GM12878 (cell line): ENCODE measurements around the gene ZMYND11. TPM values are rescaled to one million over a fixed set of nuclear protein-coding genes. Genes with fewer than 3 reads are reported as not detected.

Experiments used
- ATAC-seq: fragments of 200-7000 bp; cut with Tn5 transposase; 3 replicates; pipeline ENCODE4 v1.9.1; 2020; ENCODE audit warnings: mild to moderate bottlenecking, moderate library complexity
- BruUV-seq: library from RNA; stranded (reverse); fragments of 400-500 nt; replicated peaks from 2 replicates; lab custom pipeline; 2021; lab: Mats Ljungman, UMichigan
- CTCF ChIA-PET: fragments of 300-600 bp; sonication (Branson Sonifier 250); formaldehyde crosslinking; extraction: SDS; loops from one replicate; lab custom pipeline; 2021; ENCODE audit warnings: inconsistent platforms; lab: Yijun Ruan, JAX
- POLR2A ChIA-PET: fragments of 350-600 bp; formaldehyde crosslinking; extraction: SDS; loops from one replicate; lab custom pipeline; 2021; ENCODE audit warnings: inconsistent platforms; lab: Charles Lee
- RAD21 ChIA-PET: fragments of 300-600 bp; sonication (Branson Sonifier 250); formaldehyde crosslinking; loops from one replicate; lab custom pipeline; 2023; ENCODE audit warnings: antibody characterized with exemption; ENCODE audit not compliant: unreplicated experiment; lab: Charles Lee
- SMC1A ChIA-PET: fragments of 300-600 bp; sonication (Branson Sonifier 250); formaldehyde crosslinking; loops from one replicate; lab custom pipeline; 2023; ENCODE audit not compliant: unreplicated experiment, uncharacterized antibody; lab: Charles Lee
- DNase-seq: peaks from one replicate; pipeline ENCODE4 v3.0.0-alpha.2; 2011; ENCODE audit warnings: low read depth, low spot score
- FAIRE-seq: peaks from 3 replicates; lab custom pipeline; 2011; peaks lifted over from hg19 to GRCh38; lab: Jason Lieb, UNC
- H2AFZ ChIP-seq: 2 replicates; pipeline ENCODE4 v1.6.0; 2011; ENCODE audit warnings: low read depth, low read length, control low read depth; ENCODE audit not compliant: control insufficient read depth
- H3K27ac ChIP-seq: 2 replicates; pipeline ENCODE4 v1.5.1; 2011; ENCODE audit warnings: control low read depth; ENCODE audit not compliant: control insufficient read depth, insufficient read depth
- H3K27me3 ChIP-seq, 2 experiments: replicated peaks in 1 of 2; 2 replicates each; pipeline versions ENCODE4 v1.6.0 to v1.6.1; 2011; ENCODE audit warnings: low read length in 1 of 2; ENCODE audit not compliant: control insufficient read depth in 2 of 2, insufficient read depth in 2 of 2
- H3K36me3 ChIP-seq, 2 experiments: 2 replicates each; pipeline ENCODE4 v1.5.1; 2011; ENCODE audit warnings: low read length in 1 of 2; ENCODE audit not compliant: control insufficient read depth in 2 of 2, insufficient read depth in 2 of 2
- H3K4me1 ChIP-seq: 2 replicates; pipeline ENCODE4 v1.6.1; 2011; ENCODE audit warnings: mild to moderate bottlenecking, low read length, moderate library complexity, mixed read lengths; ENCODE audit not compliant: control insufficient read depth, insufficient read depth
- H3K4me2 ChIP-seq: 2 replicates; pipeline ENCODE4 v1.6.0; 2011; ENCODE audit warnings: control low read depth; ENCODE audit not compliant: control insufficient read depth, insufficient read depth
- H3K4me3 ChIP-seq: fragments of 200-600 bp; sonication (generic); 2 replicates; pipeline ENCODE4 v1.5.1; 2016
- H3K79me2 ChIP-seq: 2 replicates; pipeline ENCODE4 v1.6.0; 2011; ENCODE audit warnings: low read length; ENCODE audit not compliant: control insufficient read depth, insufficient read depth
- H3K9ac ChIP-seq: 2 replicates; pipeline ENCODE4 v1.8.0; 2011; ENCODE audit warnings: low read length, control low read depth, mixed read lengths; ENCODE audit not compliant: control insufficient read depth, insufficient read depth
- H3K9me3 ChIP-seq: replicated peaks from 3 replicates; pipeline ENCODE4 v1.5.1; 2011; ENCODE audit warnings: mild to moderate bottlenecking, low read length; ENCODE audit not compliant: control insufficient read depth, insufficient read depth
- H4K20me1 ChIP-seq: 2 replicates; pipeline ENCODE4 v1.6.0; 2011; ENCODE audit not compliant: control insufficient read depth, insufficient read depth
- ATF7 ChIP-seq: fragments of 450-650 bp; IDR thresholded peaks from 2 replicates; pipeline ENCODE4 v1.6.1; 2016; ENCODE audit warnings: low read depth, mild to moderate bottlenecking
- CREM ChIP-seq: IDR thresholded peaks from 2 replicates; pipeline ENCODE4 v1.6.1; 2014; ENCODE audit warnings: antibody characterized with exemption, low read depth
- DPF2 ChIP-seq: fragments of 450-650 bp; IDR thresholded peaks from 2 replicates; pipeline ENCODE4 v1.6.1; 2017; ENCODE audit warnings: mild to moderate bottlenecking
- EZH2 ChIP-seq: IDR thresholded peaks from 2 replicates; pipeline ENCODE4 v1.6.1; 2012; ENCODE audit warnings: low read depth, mild to moderate bottlenecking, control low read depth, inconsistent platforms, low read length, borderline replicate concordance; ENCODE audit not compliant: control insufficient read depth
- JUND ChIP-seq: IDR thresholded peaks from 2 replicates; pipeline ENCODE4 v1.6.1; 2012; ENCODE audit warnings: low read depth, mild to moderate bottlenecking, low read length, improper control_type of control experiment, moderate library complexity
- MEF2A ChIP-seq: IDR thresholded peaks from 2 replicates; pipeline ENCODE4 v1.6.1; 2011; ENCODE audit warnings: low read depth, mild to moderate bottlenecking, low read length, moderate library complexity; ENCODE audit not compliant: insufficient read depth
- NBN ChIP-seq: fragments of 450-650 bp; IDR thresholded peaks from 2 replicates; pipeline ENCODE4 v1.6.1; 2016
- NFXL1 ChIP-seq: fragments of 450-650 bp; IDR thresholded peaks from 2 replicates; pipeline ENCODE4 v1.6.1; 2017; ENCODE audit warnings: antibody characterized with exemption, mild to moderate bottlenecking, borderline replicate concordance
- PAX5 ChIP-seq: IDR thresholded peaks from 2 replicates; pipeline ENCODE4 v1.6.1; 2011; ENCODE audit warnings: low read depth, low read length, borderline replicate concordance
- POU2F2 ChIP-seq: IDR thresholded peaks from 3 replicates; pipeline ENCODE4 v1.6.1; 2011; ENCODE audit warnings: low read depth, mild to moderate bottlenecking, low read length, borderline replicate concordance
- SMAD1 ChIP-seq: fragments of 450-650 bp; IDR thresholded peaks from 2 replicates; pipeline ENCODE4 v1.6.1; 2018; ENCODE audit warnings: mild to moderate bottlenecking, low read depth; ENCODE audit not compliant: partially characterized antibody
- TCF7 ChIP-seq: IDR thresholded peaks from 2 replicates; pipeline ENCODE4 v1.6.1; 2014; ENCODE audit warnings: antibody characterized with exemption, borderline replicate concordance
- YBX1 ChIP-seq: fragments of 450-650 bp; IDR thresholded peaks from 2 replicates; pipeline ENCODE4 v1.6.1; 2016; ENCODE audit warnings: antibody characterized with exemption
- WGBS: methylation state at CpG from one replicate; pipeline ENCODE4 v1.1.6; 2016; ENCODE audit warnings: low lambda C conversion rate; ENCODE audit not compliant: insufficient replicate concordance, insufficient coverage; ENCODE audit errors: missing lambda C conversion rate; 5-methylcytosine and 5-hydroxymethylcytosine counted together
- in situ Hi-C: fragments of 300-500 bp; cut with MboI; formaldehyde crosslinking; loops from 9 replicates; pipeline ENCODE4 v1.14.3; 2018; ENCODE audit warnings: mixed read lengths
- intact Hi-C: fragments of 100-400 bp; cut with micrococcal nuclease; formaldehyde crosslinking; loops from one replicate; pipeline ENCODE4 v1.14.2; 2022; ENCODE audit not compliant: unreplicated experiment
- polyA plus RNA-seq, 11 experiments: library from polyadenylated mRNA; depleted of rRNA in 4 of 11; unstranded in 6 of 11; stranded (reverse) in 5 of 11; fragments of >200 nt; fragmentation: Nextera tagmentation in 4 of 11; fragmentation: Illumina TruSeq in 1 of 11; extraction: Ambion mirVana in 4 of 11; extraction: Trizol in 1 of 11; gene quantifications; 1 replicate in 1 of 11; 2 replicates in 10 of 11; pipeline versions ENCODE4 v1.2.1 to v1.2.3, GENCODE V29; 2011 to 2016; ENCODE audit warnings: inconsistent platforms in 2 of 11, missing spikeins in 2 of 11, low read depth in 1 of 11
- small RNA-seq: library from RNA; depleted of rRNA; stranded (forward); fragments of <200 nt; gene quantifications from one replicate; pipeline ENCODE3, GENCODE V24; 2014
- total RNA-seq, 4 experiments: library from RNA; depleted of rRNA in 3 of 4; stranded (reverse); fragments of >200 nt in 3 of 4; fragmentation: Illumina TruSeq in 1 of 4; extraction: Trizol in 1 of 4; gene quantifications; 2 replicates each; pipeline versions ENCODE4 v1.2.1 to v1.2.3, GENCODE V29; 2013 to 2021
- TF ChIP-seq, protein P1 (sequence below): IDR thresholded peaks from 2 replicates; pipeline ENCODE4 v1.6.1; 2012; ENCODE audit warnings: low read depth, low read length, improper control_type of control experiment
- TF ChIP-seq, protein P2 (sequence below): fragments of 450-650 bp; IDR thresholded peaks from 2 replicates; pipeline ENCODE4 v1.6.1; 2014; ENCODE audit warnings: mild to moderate bottlenecking

ZMYND11 gene
- total and polyA plus RNA-seq, 10 of the 15 experiments (the other 5 are each of a cell fraction or from before 2014, with no cell fraction given): 3.3 to 24.4 (median 13.1) TPM

DNA sequence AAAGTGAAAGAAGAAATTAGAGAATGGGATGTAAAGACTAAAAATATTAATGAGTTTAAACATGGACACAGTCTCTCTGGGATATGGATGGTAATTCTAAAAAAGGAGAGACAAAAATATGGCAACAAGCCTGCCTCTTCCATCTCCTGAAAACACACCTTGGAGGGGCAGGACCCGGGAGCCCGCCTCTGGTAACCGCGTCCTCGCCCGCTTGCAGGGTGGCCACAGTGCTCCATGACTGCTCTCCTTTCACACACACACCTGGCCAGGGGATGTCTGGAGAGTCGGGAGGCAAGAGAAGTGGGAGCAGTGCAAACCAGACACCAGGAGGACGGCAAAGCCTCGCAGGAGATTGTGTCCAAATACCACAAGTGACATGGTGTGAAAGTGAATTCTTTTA lies 166.3 kb downstream of the ZMYND11 start:
- no peak overlapping the region for H3K9ac ChIP-seq
- no peak overlapping the region for H2AFZ ChIP-seq
- peaks cover 13% of the 10 kb centered on the region for H3K4me1 ChIP-seq
- DNase-seq (no peak), ATAC-seq (no peak), FAIRE-seq (no peak)
- ChIA-PET CTCF (no interaction called here), POLR2A (no interaction called here), RAD21 (no interaction called here), SMC1A (no interaction called here)
- no TSS peak for BruUV-seq
- H3K27ac ChIP-seq: no peak overlapping the region
- H3K27me3 ChIP-seq: no peaks in the 10 kb centered on the region
- H3K36me3 ChIP-seq: no peaks in the 10 kb centered on the region
- in situ Hi-C loops: no loop called here
- no peaks in the 10 kb centered on the region for H3K79me2 ChIP-seq
- no peak overlapping the region for H3K4me3 ChIP-seq
- intact Hi-C loops: no loop called here
- H3K4me2 ChIP-seq: no peak overlapping the region
- WGBS: 99% methylated on average over 9 of the region's 9 CpGs
- H4K20me1 ChIP-seq: no peaks in the 10 kb centered on the region
- no peak for TF ChIP-seq PAX5
- TF ChIP-seq ATF7: no peak
- no peak for TF ChIP-seq SMAD1
- TF ChIP-seq JUND: no peak
- TF ChIP-seq, protein P1, sequence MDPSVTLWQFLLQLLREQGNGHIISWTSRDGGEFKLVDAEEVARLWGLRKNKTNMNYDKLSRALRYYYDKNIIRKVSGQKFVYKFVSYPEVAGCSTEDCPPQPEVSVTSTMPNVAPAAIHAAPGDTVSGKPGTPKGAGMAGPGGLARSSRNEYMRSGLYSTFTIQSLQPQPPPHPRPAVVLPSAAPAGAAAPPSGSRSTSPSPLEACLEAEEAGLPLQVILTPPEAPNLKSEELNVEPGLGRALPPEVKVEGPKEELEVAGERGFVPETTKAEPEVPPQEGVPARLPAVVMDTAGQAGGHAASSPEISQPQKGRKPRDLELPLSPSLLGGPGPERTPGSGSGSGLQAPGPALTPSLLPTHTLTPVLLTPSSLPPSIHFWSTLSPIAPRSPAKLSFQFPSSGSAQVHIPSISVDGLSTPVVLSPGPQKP: no peak
- no peak for TF ChIP-seq NFXL1
- no peak for TF ChIP-seq EZH2
- TF ChIP-seq TCF7: no peak
- no peak for TF ChIP-seq CREM
- TF ChIP-seq YBX1: no peak
- TF ChIP-seq, protein P2, sequence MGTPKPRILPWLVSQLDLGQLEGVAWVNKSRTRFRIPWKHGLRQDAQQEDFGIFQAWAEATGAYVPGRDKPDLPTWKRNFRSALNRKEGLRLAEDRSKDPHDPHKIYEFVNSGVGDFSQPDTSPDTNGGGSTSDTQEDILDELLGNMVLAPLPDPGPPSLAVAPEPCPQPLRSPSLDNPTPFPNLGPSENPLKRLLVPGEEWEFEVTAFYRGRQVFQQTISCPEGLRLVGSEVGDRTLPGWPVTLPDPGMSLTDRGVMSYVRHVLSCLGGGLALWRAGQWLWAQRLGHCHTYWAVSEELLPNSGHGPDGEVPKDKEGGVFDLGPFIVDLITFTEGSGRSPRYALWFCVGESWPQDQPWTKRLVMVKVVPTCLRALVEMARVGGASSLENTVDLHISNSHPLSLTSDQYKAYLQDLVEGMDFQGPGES: no peak
- TF ChIP-seq POU2F2: no peak
- TF ChIP-seq DPF2: no peak
- TF ChIP-seq NBN: no peak
- TF ChIP-seq MEF2A: no peak
- H3K9me3 ChIP-seq: no peaks in the 10 kb centered on the region

Small RNAs within 50 kb of the gene (small RNA-seq; reads per million reads assigned to genes)
- gene RNA5SP297 (not detected), gene RNA5SP298 (3.1 reads per million, percentile 77 among the genes with 10 or more reads in this experiment)

Other genes with a start within 250 kb of the ZMYND11 start
- not detected in 2 replicates for gene TUBB8, start 86.2 kb upstream of the ZMYND11 start, total RNA-seq (2014; rRNA removed)
- gene TUBB8, start 86.2 kb upstream of the ZMYND11 start, total RNA-seq (2014; rRNA removed; fragmentation: Illumina TruSeq; extraction: Trizol): not detected in 2 replicates
- gene TUBB8, start 86.2 kb upstream of the ZMYND11 start, total RNA-seq (2021): not detected in 2 replicates
- gene TUBB8, start 86.2 kb upstream of the ZMYND11 start, polyA plus RNA-seq (2011; rRNA removed): not detected in 2 replicates
- gene TUBB8, start 86.2 kb upstream of the ZMYND11 start, polyA plus RNA-seq (2014; fragmentation: Illumina TruSeq; extraction: Trizol): not detected in 2 replicates
- not detected for gene TUBB8, start 86.2 kb upstream of the ZMYND11 start, polyA plus RNA-seq (2014; fragmentation: Nextera tagmentation; extraction: Ambion mirVana)
- gene TUBB8, start 86.2 kb upstream of the ZMYND11 start, polyA plus RNA-seq (2014; rRNA removed): not detected in 2 replicates
- not detected for gene TUBB8, start 86.2 kb upstream of the ZMYND11 start, polyA plus RNA-seq (2016; fragmentation: Nextera tagmentation; extraction: Ambion mirVana)